Renal cortex interstitium (tissue), 11 donors: ENCODE data around the gene C17orf75. TPM values are rescaled to one million over a fixed set of nuclear protein-coding genes. Genes with fewer than 3 reads are reported as not detected.
"Not testable (repeated sequence)": the region's sequence is repeated elsewhere in the genome, so short reads cannot be mapped to it uniquely, and the experiment has no call there.

Experiments
- DNase-seq, 11 donors: peaks; one replicate each; pipeline ENCODE4 v3.0.0-alpha.2; 2013; ENCODE audit warnings: low read depth in 9 of 11, low spot score in 4 of 11; ENCODE audit errors: extremely low read depth in 1 of 11
- polyA plus RNA-seq, 3 donors: library from polyadenylated mRNA; unstranded; fragments of 120-200 nt; gene quantifications; one replicate each; pipeline ENCODE4 v1.2.1, GENCODE V29; 2013; ENCODE audit not compliant: insufficient read length in 3 of 3

The C17orf75 gene
- polyA plus RNA-seq, 3 donors: 37.2 to 49.8 (median 49.3) TPM

- peak in 4 of 11 donors; percentile 39 to 53 (median 47) for DNase-seq
Observed at GRCh38 chr17:32319548-32319905, 22.4 kb downstream of the C17orf75 start.

- no peak for DNase-seq
Observed at GRCh38 chr17:32318071-32318470, 23.9 kb downstream of the C17orf75 start.

- no peak for DNase-seq
Observed at GRCh38 chr17:32317353-32317752, 24.6 kb downstream of the C17orf75 start.

GRCh38 chr17:32316653-32317052 lies 25.3 kb downstream of the C17orf75 start:
- DNase-seq: not testable (repeated sequence)

- no peak for DNase-seq
Observed at GRCh38 chr17:32315171-32315570, 26.8 kb downstream of the C17orf75 start.

GRCh38 chr17:32314636-32315035 lies 27.3 kb downstream of the C17orf75 start:
- DNase-seq: no peak

- DNase-seq: peak in 1 of 11 donors; percentile 45
Observed at GRCh38 chr17:32311028-32311536, 30.9 kb downstream of the C17orf75 start.

- no peak for DNase-seq
Observed at GRCh38 chr17:32307658-32308057, 34.3 kb downstream of the C17orf75 start.

- no peak for DNase-seq
Observed at GRCh38 chr17:32305049-32305448, 36.9 kb downstream of the C17orf75 start.

GRCh38 chr17:32303781-32304288 lies 38.1 kb downstream of the C17orf75 start:
- DNase-seq: no peak

- no peak for DNase-seq
Observed at GRCh38 chr17:32302860-32303649, 38.9 kb downstream of the C17orf75 start.

GRCh38 chr17:32302037-32302436 lies 39.9 kb downstream of the C17orf75 start:
- DNase-seq: no peak

GRCh38 chr17:32299580-32300164 lies 42.3 kb downstream of the C17orf75 start:
- DNase-seq: no peak

GRCh38 chr17:32298721-32299579 lies 43.0 kb downstream of the C17orf75 start:
- no peak for DNase-seq

GRCh38 chr17:32298298-32298697 lies 43.7 kb downstream of the C17orf75 start:
- no peak for DNase-seq

GRCh38 chr17:32297860-32298259 lies 44.1 kb downstream of the C17orf75 start:
- DNase-seq: no peak

- DNase-seq: no peak
Observed at GRCh38 chr17:32297424-32297823, 44.5 kb downstream of the C17orf75 start.

GRCh38 chr17:32292094-32292493 lies 49.9 kb downstream of the C17orf75 start:
- no peak for DNase-seq

- no peak for DNase-seq
Observed at GRCh38 chr17:32289471-32290070, 52.4 kb downstream of the C17orf75 start.
